KOPT-K1 (cell line): ENCODE results near the gene ATP5F1D.

Source experiments
- H3K27ac ChIP-seq: fragments of 200-600 bp; sonication (generic); 2 replicates; pipeline ENCODE4 v1.5.1; 2016; ENCODE audit warnings: antibody characterized with exemption, mild to moderate bottlenecking, low read depth, low read length; ENCODE audit not compliant: poor library complexity, severe bottlenecking
- H3K36me3 ChIP-seq: fragments of 200-600 bp; sonication (generic); 2 replicates; pipeline ENCODE4 v1.5.1; 2017; ENCODE audit warnings: antibody characterized with exemption, mild to moderate bottlenecking, low read length, moderate library complexity; ENCODE audit not compliant: insufficient read depth
- H3K9me3 ChIP-seq: fragments of 200-600 bp; sonication (generic); 2 replicates; pipeline ENCODE4 v1.5.1; 2017; ENCODE audit warnings: antibody characterized with exemption, low read length, mild to moderate bottlenecking; ENCODE audit not compliant: insufficient read depth, poor library complexity, severe bottlenecking

ATP5F1D gene

DNA sequence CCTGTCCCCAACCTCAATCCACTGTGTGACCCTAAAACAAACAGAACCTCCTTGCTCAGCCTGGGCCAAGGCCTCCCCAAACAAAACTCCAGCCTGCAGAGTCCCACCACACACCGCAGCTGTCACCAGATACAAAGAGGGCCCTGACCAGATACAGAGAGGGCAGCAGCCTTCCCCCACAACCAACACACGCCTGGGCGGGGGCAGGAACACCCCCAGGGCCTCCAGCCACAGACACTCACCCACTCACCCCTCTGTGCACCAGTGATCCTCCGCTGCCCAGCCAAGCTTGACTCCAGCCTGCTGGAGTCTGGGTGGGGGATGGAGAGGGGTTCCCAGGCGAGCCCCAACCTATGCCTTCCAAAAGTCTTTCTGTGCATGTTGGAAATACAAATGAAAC, 21.6 kb downstream of the ATP5F1D start:
- Histone ChIP-seq H3K27ac (no peak overlapping the region), H3K9me3 (no peaks in the 10 kb centered on the region), H3K36me3 (peaks cover 3% of the 10 kb centered on the region; the same call in 1 of the 2 replicates)

DNA sequence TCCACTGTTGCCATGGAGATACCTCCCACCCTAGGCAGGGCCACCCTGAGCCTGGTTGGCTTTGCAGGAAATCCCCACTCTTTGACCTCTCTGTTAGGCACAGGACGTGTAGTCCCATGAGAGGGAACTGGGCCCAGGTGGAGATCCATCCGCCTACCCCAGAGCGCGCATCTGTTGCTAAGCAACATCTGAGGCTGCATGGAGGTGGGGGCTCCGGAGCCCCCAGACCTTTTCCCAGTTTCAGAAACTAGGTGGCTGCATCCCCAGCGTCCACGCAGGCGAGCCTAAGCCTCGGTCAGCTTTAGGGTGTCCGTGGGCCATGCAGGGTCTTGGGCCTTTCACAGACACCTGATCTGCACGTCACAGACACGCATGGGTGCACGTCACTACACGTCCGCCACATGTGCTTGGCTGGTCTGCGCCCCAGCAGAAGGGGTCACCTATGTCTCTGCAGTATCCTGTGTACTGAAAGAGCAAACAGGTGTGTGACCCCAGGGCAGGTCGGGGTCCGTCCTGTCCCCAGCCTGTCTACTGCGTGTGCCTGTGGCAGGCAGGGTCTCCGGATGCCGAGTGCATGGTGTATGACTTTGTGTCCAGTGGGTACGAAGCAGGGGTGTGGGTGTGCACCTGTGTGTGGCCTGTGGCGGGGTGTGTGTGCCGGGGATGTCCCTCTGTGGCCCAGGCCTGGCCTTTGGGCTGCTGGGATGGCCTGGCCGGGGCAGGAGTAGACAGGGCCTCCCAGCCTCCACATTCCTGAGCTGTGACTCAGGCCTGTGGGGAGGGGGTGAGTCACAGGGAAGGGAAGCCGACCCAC, 23.5 kb downstream of the ATP5F1D start:
- H3K27ac ChIP-seq = no peak overlapping the region
- H3K9me3 ChIP-seq = no peaks in the 10 kb centered on the region
- 0 out of 2 replicates have a peak, but pooled peaks cover under 1% of the 10 kb centered on the region for H3K36me3 ChIP-seq

DNA sequence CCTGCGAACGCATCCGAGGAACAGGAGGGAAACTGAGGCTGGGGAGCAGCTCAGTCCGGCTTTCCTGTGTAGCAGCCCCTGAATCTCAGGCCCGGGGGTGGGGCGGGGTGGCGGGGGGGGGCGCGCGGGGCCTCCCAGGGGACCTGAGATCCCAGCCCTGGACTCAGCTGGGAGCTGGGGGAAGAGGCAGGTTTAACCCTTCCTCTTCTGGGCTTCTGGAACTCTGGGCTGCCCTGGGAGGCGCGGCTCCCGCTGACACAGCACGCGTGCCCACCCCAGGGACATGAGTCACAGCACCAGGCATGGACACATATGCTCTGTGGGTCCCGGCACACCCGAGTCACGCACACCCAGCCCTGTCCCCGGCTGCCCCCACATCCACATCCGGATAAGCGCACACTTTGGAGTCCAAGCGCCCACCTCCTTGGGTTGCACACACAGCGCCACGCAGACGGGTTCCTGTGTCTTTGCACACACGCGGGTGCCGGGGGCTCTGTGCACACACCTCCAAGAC, 24.1 kb downstream of the ATP5F1D start:
- Histone ChIP-seq H3K9me3 (no peaks in the 10 kb centered on the region), H3K36me3 (peaks cover 8% of the 10 kb centered on the region), H3K27ac (no peak overlapping the region)

GRCh38 chr19:1266129-1266915, 24.8 kb downstream of the ATP5F1D start:
- peak overlapping the region; percentile 21 for H3K27ac ChIP-seq
- H3K9me3 ChIP-seq = no peaks in the 10 kb centered on the region
- peaks cover 14% of the 10 kb centered on the region for H3K36me3 ChIP-seq

GRCh38 chr19:1266916-1267476, 25.4 kb downstream of the ATP5F1D start:
- Histone ChIP-seq H3K27ac (peak overlapping the region; percentile 21), H3K36me3 (peaks cover 21% of the 10 kb centered on the region), H3K9me3 (no peaks in the 10 kb centered on the region)

GRCh38 chr19:1267477-1268225, 26.1 kb downstream of the ATP5F1D start:
- no peak overlapping the region for H3K27ac ChIP-seq
- no peaks in the 10 kb centered on the region for H3K9me3 ChIP-seq
- H3K36me3 ChIP-seq = peaks cover 27% of the 10 kb centered on the region

GRCh38 chr19:1268226-1269064, 26.9 kb downstream of the ATP5F1D start:
- Histone ChIP-seq H3K27ac (peak overlapping the region; percentile 95), H3K36me3 (peaks cover 35% of the 10 kb centered on the region), H3K9me3 (no peaks in the 10 kb centered on the region)

DNA sequence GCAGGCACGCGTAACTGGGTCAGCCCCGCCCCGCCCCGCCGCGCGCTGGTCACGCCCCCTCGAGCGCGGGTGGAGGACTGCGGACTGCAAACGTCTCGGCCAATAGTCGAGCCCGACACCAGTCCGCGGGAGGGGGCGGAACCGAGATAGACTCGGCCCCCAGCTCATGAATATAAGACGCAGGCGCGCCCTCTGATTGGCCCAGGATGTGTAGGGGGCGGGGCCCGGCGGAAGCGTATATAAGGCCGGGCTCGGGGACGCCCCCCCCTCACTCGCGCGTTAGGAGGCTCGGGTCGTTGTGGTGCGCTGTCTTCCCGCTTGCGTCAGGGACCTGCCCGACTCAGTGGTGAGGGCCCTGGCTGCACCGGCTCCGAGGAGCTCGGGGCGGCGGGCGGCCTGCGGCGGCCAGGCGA, 27.5 kb downstream of the ATP5F1D start, which contains the start of gene CIRBP:
Gene CIRBP (plus strand): TSS at position 268 of the 413 bp plus-strand sequence. CDS start 1,602 bp downstream, outside the sequence.
- peaks cover 42% of the 10 kb centered on the region for H3K36me3 ChIP-seq
- peak within 1 kb of the TSS; percentile 95 for H3K27ac ChIP-seq

DNA sequence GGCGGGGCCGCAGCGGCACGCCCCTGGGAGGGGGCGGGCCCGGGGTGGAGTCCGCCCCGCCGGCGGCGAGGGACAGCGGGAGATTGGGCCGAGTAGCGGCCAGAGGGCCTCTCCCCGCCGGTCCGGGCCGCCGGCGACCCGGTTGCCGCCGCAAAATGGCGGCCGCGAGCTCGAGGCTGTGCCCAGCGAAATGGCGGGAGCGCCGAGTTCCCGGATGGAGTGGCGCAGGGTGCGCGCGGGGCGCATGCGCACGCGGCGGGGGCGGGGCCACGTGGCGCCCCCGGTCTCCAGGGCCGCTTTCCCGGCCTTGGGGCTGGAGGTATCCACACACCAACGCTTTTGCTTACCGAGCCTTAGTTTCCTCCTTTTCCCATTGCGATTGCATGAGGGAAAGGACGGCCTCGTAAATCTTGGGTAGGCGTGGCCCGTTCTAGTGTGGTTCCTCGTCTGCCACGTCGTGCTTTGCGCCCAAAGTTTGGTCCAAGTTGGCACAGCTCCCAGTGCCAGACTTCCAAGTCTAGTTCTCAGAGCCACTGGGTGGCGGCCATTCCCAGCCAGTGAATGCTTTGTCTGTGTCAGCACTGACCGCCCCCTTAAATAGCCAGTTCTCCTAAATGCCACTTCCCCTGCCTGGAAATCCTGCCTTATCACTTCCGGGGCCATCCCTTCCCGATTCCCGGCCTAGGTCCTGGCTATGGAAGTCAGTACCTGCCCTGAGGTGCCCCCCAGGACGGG, 28.1 kb downstream of the ATP5F1D start:
- Histone ChIP-seq H3K27ac (peak overlapping the region; percentile 95), H3K9me3 (no peaks in the 10 kb centered on the region), H3K36me3 (peaks cover 47% of the 10 kb centered on the region)

More for the DNA sequence above, 27.5 kb downstream of the ATP5F1D start, which contains the start of gene CIRBP:
- no peaks in the 10 kb centered on the region for H3K9me3 ChIP-seq

DNA sequence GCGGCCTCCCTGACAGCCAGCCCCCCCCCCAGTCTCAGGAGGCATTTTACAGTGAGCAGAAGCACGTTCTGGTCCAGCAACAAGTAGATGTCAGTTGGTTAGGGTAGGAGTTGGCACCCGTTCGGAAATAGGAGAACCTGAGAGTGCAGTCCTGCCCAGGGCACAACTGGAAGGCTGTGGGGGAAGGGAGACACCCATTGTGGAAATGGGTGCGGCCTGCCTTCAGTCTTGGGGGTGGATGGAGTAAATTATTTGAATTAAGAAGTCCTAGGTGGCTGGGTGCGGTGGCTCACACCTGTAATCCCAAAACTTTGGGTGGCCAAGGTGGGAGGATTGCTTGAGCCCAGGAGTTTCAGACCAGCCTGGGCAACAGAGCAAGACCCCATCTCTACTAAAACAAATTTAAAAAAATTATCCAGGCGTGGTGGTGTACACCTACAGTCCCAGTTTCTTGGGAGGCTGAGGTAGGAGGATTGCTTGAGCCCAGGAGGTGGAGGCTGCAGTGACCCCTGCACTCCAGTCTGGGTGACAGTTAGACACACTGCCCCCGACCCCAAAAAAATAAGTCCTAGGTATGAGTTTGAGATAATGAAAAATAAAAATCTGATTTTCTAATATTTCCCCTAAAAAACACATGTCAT, 28.8 kb downstream of the ATP5F1D start:
- peak overlapping the region; percentile 95 for H3K27ac ChIP-seq
- no peaks in the 10 kb centered on the region for H3K9me3 ChIP-seq
- peaks cover 52% of the 10 kb centered on the region for H3K36me3 ChIP-seq

GRCh38 chr19:1270854-1271527, 29.4 kb downstream of the ATP5F1D start:
- Histone ChIP-seq H3K27ac (peak overlapping the region; percentile 95), H3K36me3 (peaks cover 52% of the 10 kb centered on the region), H3K9me3 (no peaks in the 10 kb centered on the region)
